CD8-positive, alpha-beta memory T cell (primary cell): ENCODE results near the gene OPA1. TPM values are rescaled to one million over a fixed set of nuclear protein-coding genes. Genes with fewer than 3 reads are reported as not detected.
"Not testable (repeated sequence)": the region's sequence is repeated elsewhere in the genome, so short reads cannot be mapped to it uniquely, and the experiment has no call there.

Experiments used
- CTCF ChIA-PET: fragments of 350-600 bp; sonication (Branson Sonifier 250); formaldehyde crosslinking; loops from one replicate; lab custom pipeline; 2021; ENCODE audit warnings: antibody characterized with exemption; lab: Charles Lee
- POLR2A ChIA-PET: fragments of 350-600 bp; sonication (Branson Sonifier 250); formaldehyde crosslinking; loops from one replicate; lab custom pipeline; 2021; ENCODE audit warnings: antibody characterized with exemption; lab: Charles Lee
- DNase-seq, 5 donors: peaks; one replicate each; pipeline versions ENCODE4 v3.0.0 to v3.0.0-alpha.2; 2020 to 2022; ENCODE audit warnings: mixed read lengths in 1 of 5
- H3K27ac ChIP-seq: one replicate; pipeline ENCODE4 v1.7.0; 2013; ENCODE audit warnings: low read depth, mild to moderate bottlenecking, low read length, moderate library complexity
- H3K27me3 ChIP-seq: 2 replicates; pipeline ENCODE4 v1.7.0; 2013; ENCODE audit warnings: low read length, mild to moderate bottlenecking; ENCODE audit not compliant: insufficient read depth, poor library complexity, severe bottlenecking
- H3K36me3 ChIP-seq: 2 replicates; pipeline ENCODE4 v1.7.0; 2013; ENCODE audit warnings: mild to moderate bottlenecking, low read length, moderate library complexity; ENCODE audit not compliant: insufficient read depth
- H3K4me1 ChIP-seq: 2 replicates; pipeline ENCODE4 v1.7.0; 2013; ENCODE audit warnings: mild to moderate bottlenecking, low read length, moderate library complexity; ENCODE audit not compliant: insufficient read depth
- H3K4me3 ChIP-seq: 2 replicates; pipeline ENCODE4 v1.7.0; 2013; ENCODE audit warnings: mild to moderate bottlenecking, low read length
- H3K9me3 ChIP-seq: 2 replicates; pipeline ENCODE4 v1.7.0; 2013; ENCODE audit warnings: mild to moderate bottlenecking, low read length
- H3K27ac Mint-ChIP-seq, 8 donors: one replicate each; pipeline ENCODE4 v1.8.0; 2020 to 2021; ENCODE audit warnings: mixed read lengths in 8 of 8, mild to moderate bottlenecking in 6 of 8, inconsistent platforms in 3 of 8, moderate library complexity in 3 of 8
- H3K27me3 Mint-ChIP-seq, 2 donors: one replicate each; pipeline ENCODE4 v1.8.0; 2020 to 2021; ENCODE audit warnings: mixed read lengths in 2 of 2, mild to moderate bottlenecking in 1 of 2, moderate library complexity in 1 of 2
- H3K36me3 Mint-ChIP-seq, 3 donors: one replicate each; pipeline ENCODE4 v1.8.0; 2020 to 2021; ENCODE audit warnings: mixed read lengths in 3 of 3, inconsistent platforms in 1 of 3, mild to moderate bottlenecking in 1 of 3
- H3K4me1 Mint-ChIP-seq, 3 donors: one replicate each; pipeline ENCODE4 v1.8.0; 2020 to 2021; ENCODE audit warnings: mixed read lengths in 3 of 3, inconsistent platforms in 1 of 3, mild to moderate bottlenecking in 1 of 3
- H3K4me3 Mint-ChIP-seq, 7 donors: one replicate each; pipeline ENCODE4 v1.8.0; 2020 to 2021; ENCODE audit warnings: mixed read lengths in 7 of 7, mild to moderate bottlenecking in 6 of 7, moderate library complexity in 4 of 7, inconsistent platforms in 2 of 7
- H3K9me3 Mint-ChIP-seq, 5 donors: one replicate each; pipeline ENCODE4 v1.8.0; 2020 to 2022; ENCODE audit warnings: mixed read lengths in 5 of 5, mild to moderate bottlenecking in 3 of 5, moderate library complexity in 2 of 5, inconsistent platforms in 1 of 5
- polyA plus RNA-seq: library from polyadenylated mRNA; unstranded; fragments of 300-500 nt; fragmentation: Illumina TruSeq; gene quantifications from one replicate; pipeline ENCODE4 v1.2.3, GENCODE V29; 2021
- total RNA-seq, 2 experiments: library from RNA; stranded (reverse); gene quantifications; one replicate each; pipeline ENCODE4 v1.2.3, GENCODE V29; 2021

OPA1 gene
- total and polyA plus RNA-seq, 3 experiments from 2014 or later: 25.4 to 93.7 (median 86.1) TPM

GRCh38 chr3:193606892-193607291 is 13.9 kb downstream of the OPA1 start:
- Mint-ChIP-seq H3K4me1 (peaks cover 31 to 79% (median 48%) of the 10 kb centered on the region in 3 donors), H3K36me3 (peaks cover 3 to 12% (median 6%) of the 10 kb centered on the region in 3 donors)
- H3K9me3 Mint-ChIP-seq, H3K27ac ChIP-seq, H3K4me3 ChIP-seq, H3K27me3 ChIP-seq, H3K27ac Mint-ChIP-seq, CTCF ChIA-PET, H3K27me3 Mint-ChIP-seq, H3K4me1 ChIP-seq, H3K9me3 ChIP-seq, H3K4me3 Mint-ChIP-seq, POLR2A ChIA-PET, H3K36me3 ChIP-seq, DNase-seq: not testable (repeated sequence)

GRCh38 chr3:193610516-193610915 is 17.5 kb downstream of the OPA1 start:
- H3K4me3 Mint-ChIP-seq, H3K27ac ChIP-seq, H3K9me3 Mint-ChIP-seq, POLR2A ChIA-PET, H3K27me3 ChIP-seq, H3K27ac Mint-ChIP-seq, H3K4me1 ChIP-seq, H3K36me3 ChIP-seq, DNase-seq, CTCF ChIA-PET, H3K27me3 Mint-ChIP-seq, H3K4me3 ChIP-seq, H3K9me3 ChIP-seq: not testable (repeated sequence)
- peaks cover 11 to 35% (median 12%) of the 10 kb centered on the region in 3 donors for H3K36me3 Mint-ChIP-seq
- H3K4me1 Mint-ChIP-seq: peaks cover 46 to 81% (median 59%) of the 10 kb centered on the region in 3 donors

GRCh38 chr3:193614430-193614829 is 21.4 kb downstream of the OPA1 start:
- peak overlapping the region in 2 of 7 donors; percentile 23 to 41 for H3K4me3 Mint-ChIP-seq
- Histone ChIP-seq H3K9me3 (no peaks in the 10 kb centered on the region), H3K27ac (no peak overlapping the region), H3K36me3 (peaks cover 4% of the 10 kb centered on the region), H3K27me3 (no peaks in the 10 kb centered on the region), H3K4me1 (peaks cover 6% of the 10 kb centered on the region), H3K4me3 (no peak overlapping the region)
- ChIA-PET POLR2A (no interaction called here), CTCF (no interaction called here)
- no peak for DNase-seq
- H3K36me3 Mint-ChIP-seq: peaks cover 11 to 62% (median 22%) of the 10 kb centered on the region in 3 donors
- peaks cover 0 to 3% (median 0%) of the 10 kb centered on the region in 5 donors for H3K9me3 Mint-ChIP-seq
- peak overlapping the region in 5 of 8 donors; percentile 19 to 71 (median 66) for H3K27ac Mint-ChIP-seq
- H3K4me1 Mint-ChIP-seq: peaks cover 35 to 51% (median 37%) of the 10 kb centered on the region in 3 donors
- H3K27me3 Mint-ChIP-seq: no peaks in the 10 kb centered on the region

- no peaks in the 10 kb centered on the region for H3K27me3 ChIP-seq
- H3K4me1 ChIP-seq: peaks cover 6% of the 10 kb centered on the region
- no peak overlapping the region for H3K4me3 ChIP-seq
- POLR2A ChIA-PET: no interaction called here
- Mint-ChIP-seq H3K4me1 (peaks cover 28 to 37% (median 30%) of the 10 kb centered on the region in 3 donors), H3K4me3 (no peak overlapping the region), H3K36me3 (peaks cover 5 to 77% (median 23%) of the 10 kb centered on the region in 3 donors), H3K27ac (no peak overlapping the region), H3K27me3 (no peaks in the 10 kb centered on the region), H3K9me3 (peaks cover 0 to 3% (median 0%) of the 10 kb centered on the region in 5 donors)
- peaks cover 8% of the 10 kb centered on the region for H3K36me3 ChIP-seq
- no peak for DNase-seq
- CTCF ChIA-PET: no interaction called here
- no peak overlapping the region for H3K27ac ChIP-seq
- H3K9me3 ChIP-seq: no peaks in the 10 kb centered on the region
Measured at GRCh38 chr3:193617628-193618027, 24.6 kb downstream of the OPA1 start.

GRCh38 chr3:193620057-193620456 is 27.0 kb downstream of the OPA1 start:
- Histone ChIP-seq H3K36me3 (peaks cover 8% of the 10 kb centered on the region), H3K27me3 (no peaks in the 10 kb centered on the region), H3K4me3 (no peak overlapping the region), H3K27ac (no peak overlapping the region), H3K9me3 (no peaks in the 10 kb centered on the region), H3K4me1 (no peaks in the 10 kb centered on the region)
- Mint-ChIP-seq H3K4me3 (no peak overlapping the region), H3K36me3 (peaks cover 2 to 72% (median 17%) of the 10 kb centered on the region in 3 donors), H3K27me3 (no peaks in the 10 kb centered on the region), H3K27ac (peak overlapping the region in 3 of 8 donors; percentile 7 to 72 (median 43)), H3K9me3 (no peaks in the 10 kb centered on the region), H3K4me1 (peaks cover 12 to 20% (median 17%) of the 10 kb centered on the region in 3 donors)
- DNase-seq: no peak
- ChIA-PET POLR2A (no interaction called here), CTCF (interaction anchor here (0.7 kb wide), 1 partner anchor 17 kb away, joined by 3 read pairs; no protein-coding TSS in a partner anchor)

GRCh38 chr3:193620650-193621049 is 27.6 kb downstream of the OPA1 start:
- Histone ChIP-seq H3K4me3 (no peak overlapping the region), H3K27ac (no peak overlapping the region), H3K36me3 (peaks cover 8% of the 10 kb centered on the region), H3K4me1 (no peaks in the 10 kb centered on the region), H3K9me3 (no peaks in the 10 kb centered on the region), H3K27me3 (no peaks in the 10 kb centered on the region)
- Mint-ChIP-seq H3K27me3 (no peaks in the 10 kb centered on the region), H3K9me3 (no peaks in the 10 kb centered on the region), H3K4me3 (no peak overlapping the region), H3K27ac (peak overlapping the region in 1 of 8 donors; percentile 38), H3K4me1 (peaks cover 10 to 17% (median 15%) of the 10 kb centered on the region in 3 donors), H3K36me3 (peaks cover 0 to 67% (median 16%) of the 10 kb centered on the region in 3 donors)
- CTCF ChIA-PET: interaction anchor here (0.7 kb wide), 1 partner anchor 18 kb away, joined by 3 read pairs; no protein-coding TSS in a partner anchor
- POLR2A ChIA-PET: no interaction called here
- DNase-seq: no peak

GRCh38 chr3:193621127-193621526 is 28.1 kb downstream of the OPA1 start:
- Mint-ChIP-seq H3K9me3 (no peaks in the 10 kb centered on the region), H3K4me3 (no peak overlapping the region), H3K36me3 (peaks cover 3 to 68% (median 16%) of the 10 kb centered on the region in 3 donors), H3K27ac (peak overlapping the region in 1 of 8 donors; percentile 58), H3K4me1 (peaks cover 10 to 17% (median 15%) of the 10 kb centered on the region in 3 donors), H3K27me3 (no peaks in the 10 kb centered on the region)
- no peak overlapping the region for H3K4me3 ChIP-seq
- POLR2A ChIA-PET: no interaction called here
- H3K9me3 ChIP-seq: no peaks in the 10 kb centered on the region
- H3K4me1 ChIP-seq: no peaks in the 10 kb centered on the region
- no peak for DNase-seq
- no peaks in the 10 kb centered on the region for H3K27me3 ChIP-seq
- H3K27ac ChIP-seq: no peak overlapping the region
- peaks cover 8% of the 10 kb centered on the region for H3K36me3 ChIP-seq
- CTCF ChIA-PET: no interaction called here

GRCh38 chr3:193630005-193630404 is 37.0 kb downstream of the OPA1 start:
- no peak overlapping the region for H3K27ac ChIP-seq
- H3K9me3 Mint-ChIP-seq: no peaks in the 10 kb centered on the region
- ChIA-PET CTCF (no interaction called here), POLR2A (no interaction called here)
- H3K36me3 Mint-ChIP-seq: peaks cover 8 to 58% (median 11%) of the 10 kb centered on the region in 3 donors
- H3K4me3 Mint-ChIP-seq: no peak overlapping the region
- H3K4me1 ChIP-seq: no peaks in the 10 kb centered on the region
- no peaks in the 10 kb centered on the region for H3K27me3 Mint-ChIP-seq
- no peaks in the 10 kb centered on the region for H3K27me3 ChIP-seq
- H3K4me1 Mint-ChIP-seq: no peaks in the 10 kb centered on the region
- DNase-seq: no peak
- H3K27ac Mint-ChIP-seq: no peak overlapping the region
- H3K36me3 ChIP-seq: peaks cover 10% of the 10 kb centered on the region
- no peaks in the 10 kb centered on the region for H3K9me3 ChIP-seq
- no peak overlapping the region for H3K4me3 ChIP-seq
